Kidney tubule cell (primary cell): Measurements from ENCODE around the gene C14orf180.

ENCODE experiments used
- DNase-seq: peaks from one replicate; pipeline ENCODE4 v3.0.0-alpha.2; 2018; ENCODE audit warnings: low spot score

C14orf180 gene

DNA sequence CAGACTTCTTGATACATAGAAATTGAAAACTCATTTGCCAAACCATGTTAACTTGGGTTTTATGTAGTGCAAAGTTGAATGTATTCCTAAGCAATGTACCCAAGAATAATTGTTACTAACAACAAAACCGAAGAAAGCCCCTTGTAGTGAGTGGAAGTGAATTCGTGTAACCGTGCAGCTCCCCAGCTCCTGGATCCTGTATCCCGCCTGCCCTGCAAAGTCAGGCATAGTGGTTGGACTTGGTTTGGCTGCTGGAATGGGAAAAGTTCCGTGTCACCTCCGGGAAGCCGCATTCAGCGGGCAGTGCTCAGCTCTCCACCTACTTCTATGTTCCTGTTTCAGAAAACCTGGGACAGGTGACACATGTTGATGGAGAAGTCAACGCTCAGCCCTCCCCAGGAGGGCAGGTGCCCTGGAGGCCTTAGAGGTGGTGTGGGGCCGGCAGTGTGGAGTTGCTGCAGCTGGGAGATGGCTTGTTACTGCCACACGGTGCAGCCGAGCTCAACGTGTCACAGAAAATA is 29.2 kb upstream of the C14orf180 start:
- DNase-seq, result no peak

- no peak for DNase-seq
Measured at GRCh38 chr14:104550861-104551728, 28.5 kb upstream of the C14orf180 start.

DNA sequence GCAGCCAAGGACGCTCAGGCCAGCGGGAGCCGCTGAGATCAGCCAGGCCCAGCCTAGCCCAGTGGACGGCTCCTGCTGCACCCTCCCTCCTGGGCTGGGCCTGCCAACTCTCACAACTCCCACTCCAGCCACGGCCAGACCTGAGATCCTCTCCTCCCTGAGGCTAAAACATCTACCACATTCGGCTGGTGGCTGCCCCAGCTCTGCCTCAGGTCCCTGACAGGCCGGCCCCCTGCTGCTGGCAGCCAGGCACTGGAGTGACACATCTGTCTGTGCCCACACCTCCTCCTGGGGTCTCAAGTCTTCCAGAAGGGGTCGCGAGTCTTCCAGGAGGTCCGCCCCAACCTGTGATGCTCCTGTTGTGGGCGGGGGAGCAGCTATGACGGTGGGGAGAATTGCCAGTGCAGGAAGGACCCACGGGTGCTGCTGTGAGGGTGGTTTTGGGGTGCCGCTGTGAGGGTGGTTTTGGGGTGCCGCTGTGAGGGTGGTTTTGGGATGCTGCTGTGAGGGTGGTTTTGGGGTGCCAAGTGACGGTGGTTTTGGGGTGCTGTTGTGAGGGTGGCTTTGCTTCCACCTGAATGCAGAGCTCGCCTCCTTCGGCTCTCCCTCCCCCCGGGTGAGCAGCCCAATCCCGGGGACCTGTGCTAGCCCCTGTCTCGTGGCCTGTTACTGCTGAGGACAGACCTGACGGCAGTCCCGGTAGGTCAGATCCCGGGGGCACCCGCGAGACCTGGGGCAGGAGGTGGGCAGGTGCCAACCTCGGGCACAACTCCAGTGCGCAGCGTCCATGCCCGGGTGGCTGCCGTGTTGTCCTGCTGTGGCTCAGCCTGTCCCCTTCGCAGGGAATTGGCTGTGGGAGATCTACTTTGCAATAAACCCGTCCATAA is 27.5 kb upstream of the C14orf180 start:
- DNase-seq, result no peak

DNA sequence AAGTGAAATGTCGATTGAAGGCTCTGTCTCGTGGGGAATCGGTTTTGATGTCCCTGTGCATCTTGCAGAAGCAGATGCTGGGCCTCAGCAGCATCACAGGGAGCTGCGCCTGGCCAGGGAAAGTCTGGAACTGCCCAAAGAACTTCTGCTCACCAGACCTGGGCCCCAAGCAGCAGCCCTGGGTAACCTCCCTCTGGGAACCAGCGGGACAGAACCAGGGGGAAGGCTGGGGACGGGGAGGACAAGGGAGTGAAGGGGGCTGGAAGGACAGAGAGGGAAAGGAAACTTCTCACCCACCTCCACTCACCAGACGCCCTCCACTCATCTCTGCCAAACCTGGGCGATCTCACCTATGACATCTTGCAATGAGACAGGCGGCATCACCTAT is 26.8 kb upstream of the C14orf180 start:
- DNase-seq, result no peak

- no peak for DNase-seq
Measured at GRCh38 chr14:104553166-104554087, 26.1 kb upstream of the C14orf180 start.

DNA sequence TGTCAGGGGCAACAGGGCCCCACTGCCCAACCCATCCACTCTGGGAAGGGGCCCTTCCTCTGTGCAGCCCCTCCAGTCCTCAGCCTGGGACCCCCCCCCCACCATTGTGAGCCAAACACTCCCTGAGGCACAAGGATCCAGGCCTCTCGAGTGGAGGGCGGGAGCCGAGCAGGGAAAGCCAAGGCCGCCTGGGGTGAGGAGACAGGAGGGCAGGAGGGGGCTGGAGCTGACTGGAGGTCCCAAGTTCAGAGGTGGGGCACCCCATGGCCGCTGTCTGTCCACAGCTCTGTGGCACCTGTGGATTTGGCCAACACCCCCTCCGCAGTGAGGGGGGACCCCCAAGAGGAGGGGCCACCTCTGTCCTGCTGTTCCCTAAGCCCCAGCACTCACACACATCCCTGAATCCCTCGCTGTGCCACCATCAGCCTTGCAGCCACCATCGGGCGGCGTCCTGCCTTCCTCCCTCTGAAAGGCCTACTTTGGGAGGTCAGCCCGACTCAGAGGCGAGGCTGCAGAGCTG is 25.4 kb upstream of the C14orf180 start:
- no peak for DNase-seq

DNA sequence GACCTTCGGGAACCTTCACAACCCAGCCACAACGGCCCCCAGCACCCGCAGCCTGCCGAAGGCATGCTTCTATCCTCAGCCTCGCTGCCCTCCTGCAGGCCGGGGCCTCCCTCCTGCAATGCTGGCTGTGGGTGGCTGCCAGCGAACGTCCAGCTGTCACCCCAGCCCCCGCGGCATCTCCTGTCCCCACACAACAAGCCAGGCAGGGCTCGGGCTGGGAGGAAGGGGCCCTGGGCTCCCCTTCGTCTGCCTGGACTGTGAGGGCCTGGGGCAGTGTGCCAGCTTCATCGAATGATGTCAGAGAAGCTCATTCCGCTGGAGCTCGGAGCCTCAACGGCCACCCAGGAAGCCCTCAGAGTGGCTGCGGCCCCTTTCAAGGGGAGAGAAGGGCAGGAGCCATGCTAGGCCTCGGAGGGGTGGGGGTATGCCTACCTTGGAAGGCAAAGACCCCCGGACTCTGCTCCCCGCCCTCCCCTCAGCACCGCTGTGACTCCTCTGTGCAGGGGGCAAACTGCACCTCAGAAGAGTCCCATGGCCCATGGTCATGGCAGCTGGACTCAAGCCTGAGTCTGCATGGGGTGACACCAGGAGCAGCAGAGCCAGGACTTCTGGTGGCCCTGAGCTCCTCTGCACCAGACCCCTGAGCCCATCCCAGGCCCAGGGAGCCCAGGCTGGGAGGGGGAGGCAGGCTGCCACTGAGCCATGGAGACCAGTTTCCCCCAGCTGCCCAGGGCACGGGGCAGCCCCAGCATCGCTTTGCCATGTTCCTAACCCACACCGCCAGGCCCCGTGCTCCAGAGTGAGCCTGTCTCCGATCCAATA is 24.7 kb upstream of the C14orf180 start:
- DNase-seq, result no peak

- DNase-seq, result no peak
Measured at GRCh38 chr14:104555430-104556255, 23.9 kb upstream of the C14orf180 start.

DNA sequence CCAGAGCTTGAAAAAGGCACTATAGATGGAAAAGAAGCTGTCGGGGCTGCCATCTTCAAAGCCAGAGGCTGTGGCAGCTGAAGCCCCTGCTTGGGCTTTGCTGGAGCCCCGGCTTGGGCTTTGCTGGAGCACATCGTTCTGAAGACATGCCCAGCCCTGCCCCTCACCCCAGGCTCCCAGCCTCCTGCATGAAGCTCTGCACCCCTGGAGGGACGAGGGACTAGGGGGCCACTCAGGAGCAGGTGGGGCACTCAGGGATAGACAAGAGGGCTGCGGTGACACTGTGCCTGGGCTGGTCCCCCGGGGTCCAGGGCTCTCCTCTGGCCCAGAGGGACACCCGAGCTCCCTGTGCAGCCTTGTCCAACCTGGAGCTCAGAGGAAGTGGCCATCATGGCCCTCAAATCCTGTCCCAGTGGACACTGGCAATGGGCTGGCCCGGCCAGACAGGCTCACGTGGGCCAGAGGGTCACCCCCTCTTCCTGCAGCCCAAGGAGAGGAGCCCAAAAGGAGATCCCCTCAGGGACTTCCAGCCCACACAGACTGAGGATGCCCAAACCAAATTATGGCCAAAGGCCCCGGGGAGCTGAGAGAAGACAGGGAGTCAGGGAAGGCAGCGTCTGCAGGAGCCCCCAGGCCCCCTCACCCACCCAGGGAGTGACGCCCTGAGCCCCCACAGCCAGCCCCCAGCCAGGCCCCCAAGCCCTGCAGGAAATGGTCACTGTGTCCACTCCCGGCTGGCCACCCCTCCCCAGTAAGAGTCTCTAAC is 23.1 kb upstream of the C14orf180 start:
- DNase-seq, result no peak

DNA sequence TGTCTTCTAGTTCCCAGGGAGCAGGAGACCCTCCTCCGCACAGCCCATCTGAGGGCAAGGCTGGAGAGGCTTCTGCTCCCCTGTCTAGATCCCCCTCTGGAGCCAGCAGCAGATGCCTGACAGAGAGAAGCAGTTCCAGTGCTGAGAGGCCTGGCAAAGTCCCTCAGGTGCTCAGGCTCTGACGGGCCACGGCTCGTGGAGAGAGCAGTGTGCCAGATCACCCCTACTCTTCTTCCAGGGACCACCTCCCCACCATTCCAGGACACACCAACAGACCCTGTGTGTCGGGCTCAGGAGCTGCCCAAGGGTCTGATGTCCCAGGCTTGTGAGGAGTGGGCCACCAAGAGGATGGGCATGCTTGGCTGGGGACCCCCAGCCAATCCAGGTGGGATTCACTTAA is 22.5 kb upstream of the C14orf180 start:
- DNase-seq, result no peak

GRCh38 chr14:104557766-104558165 is 21.8 kb upstream of the C14orf180 start:
- DNase-seq, result no peak

DNA sequence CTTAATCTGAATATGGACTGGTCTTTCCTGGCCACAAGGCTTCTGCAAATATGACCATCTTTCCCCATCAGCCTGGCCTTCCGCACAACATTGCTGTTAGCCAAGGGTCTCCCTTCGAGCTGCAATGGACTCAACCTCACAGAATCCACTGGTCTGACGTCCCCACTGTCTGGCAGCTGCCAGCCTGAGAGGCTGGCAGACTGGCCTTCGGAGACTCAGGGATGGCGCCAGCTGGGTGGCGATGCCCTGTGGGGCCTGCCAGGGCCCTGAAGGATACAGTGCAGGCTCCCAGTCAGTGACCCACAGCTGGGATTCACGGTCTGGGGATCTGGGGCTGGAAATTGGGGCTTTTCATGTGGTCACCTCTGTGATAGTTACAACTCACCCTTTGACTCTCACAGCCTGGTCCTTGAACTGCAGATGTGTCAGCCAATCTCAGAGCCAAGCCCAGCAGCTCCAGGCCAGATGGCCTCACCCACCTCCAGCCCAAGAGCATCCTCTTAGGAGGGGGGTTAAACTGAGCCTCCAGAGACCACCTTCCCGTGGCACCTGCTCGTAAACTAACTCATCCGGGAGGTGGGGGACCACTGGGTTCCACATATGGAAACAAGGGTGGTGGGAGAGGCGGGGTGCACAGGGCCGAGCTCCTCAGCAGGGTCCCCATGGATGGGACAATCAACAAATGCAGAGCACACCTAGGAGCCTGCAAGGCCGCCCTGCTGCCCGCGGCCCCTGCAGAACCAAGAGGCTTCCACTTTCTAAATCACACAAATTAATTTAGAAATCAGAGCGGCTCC is 21.1 kb upstream of the C14orf180 start:
- DNase-seq, result no peak

GRCh38 chr14:104559028-104559803 is 20.3 kb upstream of the C14orf180 start:
- peak; percentile 47 for DNase-seq

DNA sequence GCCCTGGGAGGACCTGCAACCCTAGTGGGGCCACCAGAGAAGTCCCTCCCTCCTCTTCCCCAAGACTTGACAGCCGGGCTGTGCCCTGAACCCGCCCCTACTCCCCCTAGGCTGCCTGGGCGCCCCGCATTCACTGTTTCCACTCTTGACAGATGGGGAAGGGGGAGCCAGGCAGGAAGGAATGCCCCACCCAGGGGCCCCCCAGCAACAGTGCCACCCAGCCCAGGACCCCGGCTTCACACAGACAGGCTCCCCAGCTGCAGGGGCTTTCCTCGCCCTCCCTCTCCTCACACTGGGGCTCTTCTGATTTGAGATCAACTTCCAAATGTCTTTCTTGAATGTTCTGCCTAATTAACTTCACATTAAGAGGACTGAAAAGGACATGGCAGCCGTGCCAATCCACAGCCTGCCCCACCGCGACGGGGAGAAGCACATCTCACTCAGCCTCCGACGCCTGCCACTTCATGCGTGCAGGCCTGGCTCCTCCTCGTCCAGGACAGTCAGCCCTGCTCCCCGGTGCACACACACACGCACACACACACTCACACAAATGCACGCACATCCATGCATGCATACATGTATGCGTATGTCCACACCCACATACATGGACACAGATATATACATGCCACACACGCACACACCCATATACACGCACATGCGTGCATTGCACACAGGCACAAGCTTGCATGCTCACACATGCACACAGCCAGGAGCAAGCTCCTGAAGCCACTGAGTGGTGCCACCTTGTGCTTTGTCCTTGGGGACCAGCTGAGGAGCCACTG is 19.6 kb upstream of the C14orf180 start:
- peak; percentile 20 for DNase-seq

- DNase-seq, result no peak
Measured at GRCh38 chr14:104560586-104560945, 19.0 kb upstream of the C14orf180 start.

DNA sequence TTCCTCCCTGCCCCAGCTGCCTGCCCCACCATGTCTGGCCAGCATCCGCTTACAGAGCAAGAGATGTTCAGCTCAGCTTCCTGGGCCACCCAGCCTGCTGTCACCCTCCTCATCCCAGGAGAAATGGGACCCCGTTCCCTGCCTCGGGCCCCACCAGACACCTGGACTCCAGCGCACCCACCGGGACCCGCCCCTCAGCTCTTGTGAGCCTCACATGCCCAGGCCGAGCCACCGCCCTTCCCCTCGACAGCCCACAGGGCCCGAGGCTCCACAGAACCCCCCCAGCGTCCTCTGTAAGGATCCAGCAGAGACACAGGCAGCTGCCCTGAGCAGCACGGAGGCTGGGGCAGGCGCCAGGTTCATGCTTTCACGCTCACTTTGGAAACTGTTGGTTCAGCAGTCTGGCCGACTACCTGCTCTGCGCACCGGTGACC is 18.4 kb upstream of the C14orf180 start:
- no peak for DNase-seq
